Motor neuron (in vitro differentiated cells): ENCODE measurements around the gene TSPAN7. TPM values are rescaled to one million over a fixed set of nuclear protein-coding genes. Genes with fewer than 3 reads are reported as not detected.

Source experiments
- ATAC-seq, 8 experiments: fragments of 200-7000 bp; cut with Tn5 transposase; replicated peaks in 6 of 8; 2 replicates each; pipeline ENCODE4 v1.8.0; 2021; ENCODE audit warnings: mild to moderate bottlenecking in 8 of 8, moderate library complexity in 8 of 8
- H3K27ac ChIP-seq, 2 donors: fragments of 250-450 bp; sonication (Bioruptor Pico); 2 replicates each; pipeline ENCODE4 v1.9.0; 2021; ENCODE audit warnings: antibody characterized with exemption in 2 of 2, mild to moderate bottlenecking in 2 of 2, moderate library complexity in 1 of 2
- H3K4me1 ChIP-seq, 2 donors: fragments of 250-450 bp; sonication (Bioruptor Pico); replicated peaks in 1 of 2; 2 replicates each; pipeline ENCODE4 v1.6.1; 2021; ENCODE audit warnings: antibody characterized with exemption in 2 of 2, mild to moderate bottlenecking in 2 of 2, moderate library complexity in 1 of 2
- H3K4me3 ChIP-seq, 5 donors: fragments of 250-450 bp; sonication (Bioruptor Pico); 2 replicates each; pipeline ENCODE4 v1.9.0; 2021; ENCODE audit warnings: antibody characterized with exemption in 5 of 5, mild to moderate bottlenecking in 5 of 5, moderate library complexity in 4 of 5
- WGBS, 10 experiments: fragments of 450-650 bp; shearing (Covaris generic); methylation state at CpG; one replicate each; pipeline ENCODE4 v1.0.0; 2022; 5-methylcytosine and 5-hydroxymethylcytosine counted together
- in situ Hi-C, 9 experiments: fragments of 400-800 bp; cut with MboI; loops; one replicate each; pipeline ENCODE4 v1.15.0; 2021; ENCODE audit warnings: low sequenced_read_pairs in 9 of 9, low pct_unique_long_range_greater_than_20kb in 2 of 9; ENCODE audit not compliant: unreplicated experiment in 9 of 9
- total RNA-seq, 8 experiments: library from RNA; unstranded; fragments of 300-600 nt; gene quantifications; 2 replicates each; pipeline versions ENCODE4 v1.2.3 to v1.2.4, GENCODE V29; 2022

The TSPAN7 gene
- total RNA-seq, 8 experiments from 2014 or later: 3.9 to 88.2 (median 60.8) TPM

DNA sequence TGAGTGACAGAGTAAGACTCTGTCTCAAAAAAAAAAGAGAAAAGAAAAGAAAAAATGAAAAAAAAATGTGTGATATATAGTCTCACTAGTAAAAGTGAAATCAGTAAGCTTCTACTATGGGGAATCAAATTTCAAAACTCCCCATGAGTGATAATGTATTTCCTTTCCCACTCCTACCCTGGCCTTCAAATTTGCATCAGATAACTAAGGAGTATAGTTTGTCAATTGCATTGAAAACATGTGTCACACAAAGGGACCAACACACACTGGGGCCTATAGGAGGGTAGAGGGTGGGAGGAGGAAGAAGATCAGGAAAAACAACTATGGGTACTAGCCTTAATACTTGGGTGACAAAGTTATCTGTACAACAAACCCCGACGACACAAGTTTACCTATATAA lies 118.4 kb downstream of the TSPAN7 start:
- in situ Hi-C loops: no loop called here
- Histone ChIP-seq H3K4me3 (no peak overlapping the region), H3K27ac (no peak overlapping the region), H3K4me1 (no peaks in the 10 kb centered on the region)
- WGBS, 10 experiments: 40 to 71% (median 56%) methylated on average over 2 of the region's 2 CpGs; no CpG with 5 or more reads in 7 of the 10 experiments
- no peak for ATAC-seq

DNA sequence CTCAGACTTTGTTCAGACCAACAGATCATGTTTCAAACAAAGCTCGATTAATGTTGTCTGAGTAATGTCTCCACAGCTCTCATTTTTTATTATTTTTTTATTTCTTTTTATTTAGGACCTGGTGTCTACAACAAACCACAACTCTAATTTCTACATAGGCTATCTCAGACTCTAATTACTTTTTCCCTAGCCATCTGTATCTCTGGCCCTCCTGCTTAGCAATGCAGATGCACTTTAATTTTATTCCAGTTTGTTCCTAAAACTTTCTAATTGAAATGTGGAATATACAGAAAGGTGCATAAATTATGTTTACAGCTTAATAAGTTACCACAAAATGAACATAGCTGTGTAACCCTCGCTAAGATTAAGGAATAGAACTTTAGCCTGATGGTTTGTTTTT lies 120.8 kb downstream of the TSPAN7 start:
- in situ Hi-C loops: no loop called here
- no peaks in the 10 kb centered on the region for H3K4me1 ChIP-seq
- H3K4me3 ChIP-seq: no peak overlapping the region
- H3K27ac ChIP-seq: no peak overlapping the region
- peak in 3 of 8 experiments; percentile 52 to 86 (median 56) for ATAC-seq
- WGBS, 10 experiments: 0 to 80% (median 7%) methylated on average over 1 to 2 of the region's 2 CpGs; no CpG with 5 or more reads in 3 of the 10 experiments

DNA sequence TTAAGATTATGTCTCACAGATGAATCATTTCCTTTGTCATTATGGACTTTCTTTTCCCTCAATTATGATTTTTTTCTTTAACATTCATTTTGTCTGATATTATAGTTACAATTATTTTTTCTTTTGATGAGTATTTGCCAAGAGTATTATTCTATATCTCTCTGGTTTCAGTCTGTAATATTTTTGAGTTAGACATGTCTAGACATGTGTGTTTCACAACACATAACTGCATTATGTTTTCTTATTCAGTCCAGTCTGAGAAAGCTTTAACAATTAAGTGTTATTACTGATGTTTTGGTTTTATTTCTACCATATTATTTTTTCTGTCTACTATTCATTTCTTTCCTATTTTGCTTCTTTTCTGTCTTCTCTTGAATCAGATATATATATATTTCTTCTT lies 131.6 kb downstream of the TSPAN7 start:
- in situ Hi-C loops: no loop called here
- Histone ChIP-seq H3K4me3 (no peak overlapping the region), H3K27ac (no peak overlapping the region), H3K4me1 (no peaks in the 10 kb centered on the region)
- ATAC-seq: no peak

DNA sequence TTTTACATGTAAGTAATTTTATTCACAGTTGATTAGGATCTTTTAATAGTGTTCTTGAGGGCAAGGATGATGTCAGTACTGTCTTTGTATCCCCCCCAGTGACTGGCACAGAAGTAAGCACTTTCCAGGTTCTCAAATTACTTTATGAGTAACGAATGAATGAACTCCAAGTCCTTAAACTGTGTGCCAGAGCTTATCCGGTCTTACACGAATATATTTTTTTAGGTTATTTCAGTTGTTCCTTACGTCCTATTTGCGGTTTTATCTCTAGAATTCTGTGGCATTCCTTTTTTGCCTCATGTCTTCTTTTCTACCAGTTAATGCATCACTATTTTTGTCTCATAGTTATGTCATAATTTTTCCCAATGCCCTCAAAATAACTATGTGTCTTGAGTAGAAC lies 133.1 kb downstream of the TSPAN7 start:
- no peak for ATAC-seq
- Histone ChIP-seq H3K4me3 (no peak overlapping the region), H3K27ac (no peak overlapping the region), H3K4me1 (peaks cover 0 to 2% of the 10 kb centered on the region in 2 donors)
- WGBS, 10 experiments: 43 to 100% (median 75%) methylated on average over 2 to 5 of the region's 5 CpGs; no CpG with 5 or more reads in 3 of the 10 experiments
- in situ Hi-C loops: no loop called here

DNA sequence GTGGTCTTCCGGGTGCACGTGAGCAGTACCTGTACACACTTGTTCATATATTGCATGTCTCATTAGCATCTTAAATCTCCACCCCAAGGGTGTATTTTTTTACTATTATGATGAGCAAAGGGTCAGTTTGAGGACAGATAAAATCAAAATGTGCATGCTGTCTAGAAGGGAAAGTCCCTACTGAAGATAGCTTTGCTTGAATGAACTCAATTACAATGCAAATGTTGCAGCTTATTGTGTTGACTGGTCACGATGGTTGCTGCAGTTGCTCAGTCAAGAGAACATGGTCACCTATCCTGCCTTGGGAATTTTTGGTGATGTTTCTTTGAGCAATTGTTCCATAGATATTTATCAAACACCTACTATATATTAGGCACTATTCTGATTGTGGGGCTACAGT lies 136.1 kb downstream of the TSPAN7 start:
- peak in 3 of 8 experiments; percentile 58 to 60 (median 59) for ATAC-seq
- 0 to 100% (median 40%) methylated on average over 1 to 3 of the region's 3 CpGs; no CpG with 5 or more reads in 5 of the 10 experiments for WGBS, 10 experiments
- Histone ChIP-seq H3K4me3 (no peak overlapping the region), H3K27ac (no peak overlapping the region), H3K4me1 (peaks cover 6 to 10% of the 10 kb centered on the region in 2 donors)
- in situ Hi-C loops: no loop called here

DNA sequence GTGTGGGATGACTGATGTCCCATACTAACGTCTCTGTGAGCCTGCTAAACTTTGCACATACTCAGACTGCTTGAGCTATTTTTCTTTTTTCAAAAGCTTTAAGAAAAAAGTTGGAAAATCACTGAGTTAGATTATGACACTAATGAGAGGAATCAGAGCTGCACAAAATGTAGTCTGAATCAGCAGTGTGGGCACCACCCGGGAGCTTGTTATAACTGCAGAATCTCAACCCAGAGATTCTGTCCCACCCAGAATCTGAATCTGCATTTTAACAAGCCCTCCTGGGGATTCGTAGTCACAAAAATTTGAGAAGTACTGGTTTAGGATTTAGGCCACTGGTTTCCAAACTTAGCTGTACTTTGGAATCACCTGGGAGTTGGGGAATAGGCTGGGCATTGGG lies 137.8 kb downstream of the TSPAN7 start:
- ATAC-seq: peak in 3 of 8 experiments; percentile 21 to 60 (median 56)
- Histone ChIP-seq H3K4me3 (no peak overlapping the region), H3K4me1 (peaks cover 6 to 10% of the 10 kb centered on the region in 2 donors), H3K27ac (no peak overlapping the region)
- 0 to 83% (median 67%) methylated on average over 1 to 3 of the region's 3 CpGs; no CpG with 5 or more reads in 6 of the 10 experiments for WGBS, 10 experiments
- in situ Hi-C loops: no loop called here

DNA sequence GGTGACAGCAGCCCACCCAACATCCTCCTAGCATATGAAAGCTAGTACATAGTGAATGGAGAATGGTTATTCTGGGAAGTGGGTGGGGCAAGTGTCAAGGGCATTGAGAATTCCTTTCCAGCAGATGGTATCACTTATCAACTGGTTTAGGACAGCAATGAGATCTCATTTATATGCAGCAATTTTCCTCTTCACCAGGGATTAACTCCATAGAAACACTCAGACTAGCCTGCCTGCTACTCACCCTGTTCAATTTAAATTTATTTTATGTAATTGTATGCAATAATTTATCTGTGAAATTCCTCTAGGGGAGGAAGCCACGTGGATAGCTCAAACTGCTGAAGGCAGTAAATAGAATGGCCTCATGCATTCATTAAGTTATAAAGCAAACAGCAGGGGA lies 138.4 kb downstream of the TSPAN7 start:
- WGBS, 10 experiments: 0% methylated on average over 1 of the region's 1 CpG; no CpG with 5 or more reads in 8 of the 10 experiments

DNA sequence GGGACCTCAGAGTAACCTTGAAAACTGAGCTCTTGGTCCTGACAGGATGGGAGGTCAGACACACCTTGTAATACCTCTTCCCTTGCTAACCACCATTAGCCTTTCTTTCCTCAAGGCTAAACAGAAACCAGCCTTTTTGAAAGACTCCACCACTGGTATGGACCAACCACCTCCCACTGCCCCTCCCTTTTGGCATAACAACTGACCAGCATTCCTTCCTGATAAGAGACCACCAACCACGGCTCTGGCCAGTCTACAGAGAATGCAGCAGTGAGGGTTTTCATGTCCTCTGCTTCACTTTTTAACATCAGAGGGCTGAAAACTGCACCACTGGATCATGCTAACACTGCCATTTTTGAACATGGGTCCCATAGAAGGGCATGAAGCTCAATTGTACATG lies 139.7 kb downstream of the TSPAN7 start:
- no peak overlapping the region for H3K4me3 ChIP-seq
- H3K4me1 ChIP-seq: peaks cover 6 to 10% of the 10 kb centered on the region in 2 donors
- in situ Hi-C loops: no loop called here
- WGBS, 10 experiments: 20% methylated on average over 1 of the region's 1 CpG; no CpG with 5 or more reads in 9 of the 10 experiments
- no peak for ATAC-seq
- H3K27ac ChIP-seq: no peak overlapping the region

More for the DNA sequence above, 138.4 kb downstream of the TSPAN7 start:
- H3K4me1 ChIP-seq: peaks cover 6 to 10% of the 10 kb centered on the region in 2 donors
- H3K4me3 ChIP-seq: no peak overlapping the region
- in situ Hi-C loops: no loop called here
- H3K27ac ChIP-seq: no peak overlapping the region
- peak; percentile 30 to 81 (median 56) for ATAC-seq

DNA sequence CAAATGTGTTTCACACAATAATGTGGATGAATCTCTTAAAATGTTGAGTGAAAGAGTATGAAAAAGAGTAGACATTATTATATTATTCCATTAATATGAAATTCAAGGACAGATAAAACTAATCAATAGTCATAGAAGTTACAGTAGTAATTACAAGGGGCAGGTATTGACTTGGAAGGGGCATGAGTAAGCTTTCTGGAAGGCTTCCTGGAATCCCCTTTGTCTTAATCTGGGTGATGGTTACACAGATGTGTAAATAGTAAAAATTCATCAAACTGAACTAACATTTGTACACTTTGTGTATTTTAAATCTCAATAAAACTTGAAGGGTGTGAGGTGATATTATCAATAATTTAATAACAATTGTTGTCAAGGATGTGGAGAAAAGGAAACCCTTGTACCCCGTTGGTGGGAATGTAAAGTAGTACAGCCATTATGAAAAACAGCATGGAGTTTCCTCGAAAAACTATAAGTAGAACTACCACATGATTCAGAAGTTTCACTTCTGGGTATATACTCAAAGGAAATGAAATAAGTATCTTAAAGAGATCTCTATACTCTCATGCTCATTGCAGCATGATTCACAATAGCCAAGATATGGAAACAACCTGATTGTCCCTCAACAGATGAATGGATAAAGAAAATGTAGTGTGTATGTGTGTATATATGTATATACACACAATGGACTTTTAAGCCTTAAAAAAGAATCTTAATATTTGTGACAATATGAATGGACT lies 143.0 kb downstream of the TSPAN7 start:
- WGBS, 10 experiments: 59 to 80% (median 68%) methylated on average over 1 to 2 of the region's 2 CpGs; no CpG with 5 or more reads in 7 of the 10 experiments
- no peak for ATAC-seq
- no peak overlapping the region for H3K4me3 ChIP-seq
- H3K4me1 ChIP-seq: peaks cover 6 to 9% of the 10 kb centered on the region in 2 donors
- no peak overlapping the region for H3K27ac ChIP-seq
- in situ Hi-C loops: no loop called here

DNA sequence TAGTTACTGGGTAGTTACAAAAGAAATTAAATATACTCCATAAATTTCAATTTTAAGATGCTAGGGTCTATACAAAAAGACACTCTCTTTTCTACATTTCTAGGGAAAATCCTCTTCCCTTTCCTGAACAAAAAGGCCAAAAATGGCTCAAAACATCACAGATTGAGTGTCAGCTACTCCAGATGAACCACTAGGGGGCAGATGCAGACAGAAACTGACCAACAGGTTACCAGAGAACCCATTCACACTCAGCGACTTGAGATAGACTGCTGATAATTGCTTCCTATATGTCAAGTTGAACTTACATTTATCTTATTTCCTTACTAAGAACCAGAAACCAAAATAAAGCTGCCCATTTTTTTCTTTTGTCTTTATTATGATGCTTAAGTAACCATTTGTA lies 156.5 kb downstream of the TSPAN7 start:
- in situ Hi-C loops: no loop called here

DNA sequence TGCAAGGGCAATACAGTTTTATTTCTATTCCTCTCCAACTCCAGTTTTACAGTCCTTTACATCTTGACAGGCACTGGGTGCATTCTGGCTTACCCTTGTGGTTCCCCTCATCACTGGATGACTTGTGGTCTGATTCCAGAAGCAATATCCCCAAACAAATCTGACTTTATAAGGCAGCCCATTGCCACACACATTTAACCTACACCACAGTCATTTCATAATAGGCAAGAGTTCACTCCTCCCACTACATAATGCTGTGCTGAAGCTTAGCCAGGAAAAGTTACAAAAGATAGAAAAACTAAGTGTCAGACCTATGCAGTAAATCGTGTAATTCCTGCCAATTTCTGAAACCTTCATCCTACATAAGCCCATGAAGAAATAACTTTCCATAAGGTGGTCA lies 157.0 kb downstream of the TSPAN7 start:
- no peak for ATAC-seq

More for the DNA sequence above, 156.5 kb downstream of the TSPAN7 start:
- WGBS, 10 experiments: 14 to 100% (median 67%) methylated on average over 1 of the region's 1 CpG; no CpG with 5 or more reads in 5 of the 10 experiments
- Histone ChIP-seq H3K4me3 (no peak overlapping the region), H3K27ac (no peak overlapping the region), H3K4me1 (no peaks in the 10 kb centered on the region)
- ATAC-seq: no peak

DNA sequence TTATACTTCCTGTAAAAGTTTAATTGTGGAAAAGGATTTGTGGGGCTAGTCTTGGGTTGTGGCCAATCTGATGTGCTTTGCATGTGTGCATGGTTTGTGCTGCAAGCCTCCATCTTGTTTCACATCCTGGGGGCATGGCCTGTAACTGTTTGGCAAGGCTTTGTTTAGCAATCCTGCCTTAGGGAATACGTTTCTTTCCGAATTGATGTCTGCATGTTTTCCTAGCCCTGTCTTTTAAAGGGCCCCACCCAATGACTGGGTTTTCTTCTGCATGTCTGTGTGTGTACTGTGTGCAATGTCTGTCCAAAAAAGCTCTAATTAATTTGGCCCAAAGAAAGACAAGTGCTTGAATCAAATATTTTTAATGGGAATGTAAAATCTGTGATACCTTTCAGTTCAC lies 165.3 kb downstream of the TSPAN7 start:
- Histone ChIP-seq H3K4me1 (no peaks in the 10 kb centered on the region), H3K27ac (no peak overlapping the region), H3K4me3 (no peak overlapping the region)
- no CpG with 5 or more reads among the region's 2 CpGs for WGBS, 10 experiments
- ATAC-seq: peak in 3 of 8 experiments; percentile 69 to 97 (median 93)
- in situ Hi-C loops: no loop called here

More for the DNA sequence above, 157.0 kb downstream of the TSPAN7 start:
- no peak overlapping the region for H3K4me3 ChIP-seq
- in situ Hi-C loops: no loop called here
- WGBS, 10 experiments: 17 to 100% (median 33%) methylated on average over 1 of the region's 1 CpG; no CpG with 5 or more reads in 7 of the 10 experiments
- H3K27ac ChIP-seq: no peak overlapping the region
- H3K4me1 ChIP-seq: no peaks in the 10 kb centered on the region

DNA sequence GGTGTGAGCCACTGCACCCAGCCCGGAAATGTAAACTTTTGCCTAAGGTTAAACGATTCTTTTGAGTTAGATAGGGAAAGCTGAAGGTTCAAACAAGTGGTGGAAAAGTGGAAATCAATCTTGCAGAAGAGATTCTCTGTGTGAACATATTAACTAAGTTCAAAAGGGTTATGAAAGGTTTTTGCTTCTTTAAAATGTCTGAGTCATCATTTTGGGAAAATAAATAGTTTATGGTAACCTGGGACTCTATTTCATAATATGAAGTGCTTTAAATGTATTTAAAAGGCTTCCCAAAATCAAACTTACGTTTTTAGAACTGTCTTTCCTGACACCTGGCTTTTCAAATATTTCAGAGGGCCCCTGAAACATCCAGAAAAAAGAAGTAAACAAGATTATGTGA lies 166.3 kb downstream of the TSPAN7 start:
- no peak overlapping the region for H3K27ac ChIP-seq
- WGBS, 10 experiments: 10 to 80% (median 40%) methylated on average over 1 to 3 of the region's 3 CpGs; no CpG with 5 or more reads in 5 of the 10 experiments
- ATAC-seq: no peak
- no peaks in the 10 kb centered on the region for H3K4me1 ChIP-seq
- in situ Hi-C loops: no loop called here
- no peak overlapping the region for H3K4me3 ChIP-seq

DNA sequence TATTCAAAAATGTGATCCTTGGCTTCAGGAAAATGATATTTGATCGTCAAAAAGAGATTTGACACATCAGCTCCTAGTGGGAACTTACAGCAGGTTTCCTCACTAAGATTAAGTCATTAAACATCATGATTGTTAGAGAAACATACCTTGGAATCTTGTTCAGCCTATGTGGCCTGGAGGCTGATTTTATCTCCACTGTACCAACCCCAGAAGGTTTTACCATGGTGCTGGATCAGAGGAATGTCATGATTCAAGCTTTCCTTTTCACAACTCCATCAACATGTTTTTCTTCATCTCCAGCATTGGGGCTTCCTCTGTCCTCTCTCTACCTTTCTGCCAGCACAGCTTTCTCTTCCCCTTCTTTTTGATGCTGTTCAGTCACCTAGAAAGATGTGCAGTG lies 171.5 kb downstream of the TSPAN7 start:
- no peak for ATAC-seq
- H3K4me1 ChIP-seq: no peaks in the 10 kb centered on the region
- H3K4me3 ChIP-seq: no peak overlapping the region
- no peak overlapping the region for H3K27ac ChIP-seq
- WGBS, 10 experiments: 40 to 100% methylated on average over 1 of the region's 1 CpG; no CpG with 5 or more reads in 8 of the 10 experiments
- in situ Hi-C loops: no loop called here
